Activated T-helper 17 cell treated with anti-CD3 and anti-CD28 coated beads, Interleukin-2, amount 50 U/mL, for 72 hours (primary cell): ENCODE data around the gene CERCAM. TPM values are rescaled to one million over a fixed set of nuclear protein-coding genes. Genes with fewer than 3 reads are reported as not detected.
A peak's percentile ranks its signal among the peaks of the same experiment; 100 is the strongest.
"Not testable (repeated sequence)": the region's sequence is repeated elsewhere in the genome, so short reads cannot be mapped to it uniquely, and the experiment has no call there.

Experiments used
- ATAC-seq: fragments of 150-1000 bp; cut with Tn5 transposase; replicated peaks from 2 replicates; pipeline ENCODE4 v1.10.0; 2021; ENCODE audit warnings: mild to moderate bottlenecking, moderate library complexity
- H3K27ac Mint-ChIP-seq: one replicate; pipeline ENCODE4 v1.8.0; 2022; ENCODE audit warnings: mixed read lengths
- H3K27me3 Mint-ChIP-seq: one replicate; pipeline ENCODE4 v1.8.0; 2022; ENCODE audit warnings: mixed read lengths
- H3K36me3 Mint-ChIP-seq: one replicate; pipeline ENCODE4 v1.8.0; 2022; ENCODE audit warnings: low read depth, mild to moderate bottlenecking, mixed read lengths
- H3K4me1 Mint-ChIP-seq: one replicate; pipeline ENCODE4 v1.8.0; 2022; ENCODE audit warnings: mixed read lengths
- H3K4me3 Mint-ChIP-seq: one replicate; pipeline ENCODE4 v1.8.0; 2022; ENCODE audit warnings: mild to moderate bottlenecking, mixed read lengths
- H3K9me3 Mint-ChIP-seq: one replicate; pipeline ENCODE4 v1.8.0; 2022; ENCODE audit warnings: mixed read lengths
- total RNA-seq, 2 donors: library from RNA; stranded (reverse); gene quantifications; one replicate each; pipeline ENCODE4 v1.2.3, GENCODE V29; 2022

Gene CERCAM
- total RNA-seq, 2 donors from 2014 or later: 0.56 to 1.7 TPM

GRCh38 chr9:128439273-128439672 is 18.6 kb downstream of the CERCAM start:
- no peak for ATAC-seq
- H3K27me3 Mint-ChIP-seq: no peaks in the 10 kb centered on the region
- no peaks in the 10 kb centered on the region for H3K36me3 Mint-ChIP-seq
- no peak overlapping the region for H3K4me3 Mint-ChIP-seq
- no peaks in the 10 kb centered on the region for H3K9me3 Mint-ChIP-seq
- no peak overlapping the region for H3K27ac Mint-ChIP-seq
- H3K4me1 Mint-ChIP-seq: no peaks in the 10 kb centered on the region

- no peaks in the 10 kb centered on the region for H3K36me3 Mint-ChIP-seq
- no peaks in the 10 kb centered on the region for H3K4me1 Mint-ChIP-seq
- H3K4me3 Mint-ChIP-seq: no peak overlapping the region
- no peaks in the 10 kb centered on the region for H3K9me3 Mint-ChIP-seq
- ATAC-seq: no peak
- no peaks in the 10 kb centered on the region for H3K27me3 Mint-ChIP-seq
- no peak overlapping the region for H3K27ac Mint-ChIP-seq
These were observed 21.5 kb downstream of the CERCAM start for GRCh38 chr9:128442150-128442549.

GRCh38 chr9:128446505-128446904 is 25.8 kb downstream of the CERCAM start:
- not testable (repeated sequence) for H3K27me3 Mint-ChIP-seq, H3K4me3 Mint-ChIP-seq, H3K27ac Mint-ChIP-seq, H3K4me1 Mint-ChIP-seq, ATAC-seq, H3K36me3 Mint-ChIP-seq, H3K9me3 Mint-ChIP-seq

- Mint-ChIP-seq H3K9me3 (no peaks in the 10 kb centered on the region), H3K27me3 (no peaks in the 10 kb centered on the region), H3K4me3 (no peak overlapping the region), H3K4me1 (no peaks in the 10 kb centered on the region), H3K36me3 (no peaks in the 10 kb centered on the region), H3K27ac (no peak overlapping the region)
- no peak for ATAC-seq
These were observed 28.1 kb downstream of the CERCAM start for GRCh38 chr9:128448746-128449145.

- ATAC-seq: no peak
- Mint-ChIP-seq H3K4me1 (peaks cover 5% of the 10 kb centered on the region), H3K4me3 (peak overlapping the region; percentile 87), H3K9me3 (no peaks in the 10 kb centered on the region), H3K27ac (peak overlapping the region; percentile 26), H3K27me3 (no peaks in the 10 kb centered on the region), H3K36me3 (peaks cover 11% of the 10 kb centered on the region)
These were observed 34.3 kb downstream of the CERCAM start for GRCh38 chr9:128454991-128455390.

GRCh38 chr9:128455849-128456612 is 35.4 kb downstream of the CERCAM start, which contains the start of gene ODF2:
Gene ODF2 (plus strand): TSS chr9:128456006. CDS start chr9:128456092, 86 bp downstream.
- peak; percentile 94 for ATAC-seq
- peak within 1 kb of the TSS; percentile 81 for H3K27ac Mint-ChIP-seq
- peak within 1 kb of the TSS; percentile 87 for H3K4me3 Mint-ChIP-seq
- peaks cover 22% of the 10 kb centered on the region for H3K36me3 Mint-ChIP-seq
- H3K27me3 Mint-ChIP-seq: no peaks in the 10 kb centered on the region
- no peaks in the 10 kb centered on the region for H3K9me3 Mint-ChIP-seq
- peaks cover 5% of the 10 kb centered on the region for H3K4me1 Mint-ChIP-seq

- ATAC-seq: peak; percentile 76
- H3K9me3 Mint-ChIP-seq: no peaks in the 10 kb centered on the region
These were observed 36.0 kb downstream of the CERCAM start for GRCh38 chr9:128456613-128457061.

GRCh38 chr9:128457207-128457606 is 36.5 kb downstream of the CERCAM start:
- peaks cover 5% of the 10 kb centered on the region for H3K4me1 Mint-ChIP-seq
- peak overlapping the region; percentile 81 for H3K27ac Mint-ChIP-seq
- H3K27me3 Mint-ChIP-seq: no peaks in the 10 kb centered on the region
- no peaks in the 10 kb centered on the region for H3K9me3 Mint-ChIP-seq
- peaks cover 33% of the 10 kb centered on the region for H3K36me3 Mint-ChIP-seq
- peak overlapping the region; percentile 87 for H3K4me3 Mint-ChIP-seq
- no peak for ATAC-seq

More at GRCh38 chr9:128456613-128457061, 36.0 kb downstream of the CERCAM start:
- H3K36me3 Mint-ChIP-seq: peaks cover 28% of the 10 kb centered on the region
- peak overlapping the region; percentile 87 for H3K4me3 Mint-ChIP-seq
- no peaks in the 10 kb centered on the region for H3K27me3 Mint-ChIP-seq
- H3K27ac Mint-ChIP-seq: peak overlapping the region; percentile 81
- H3K4me1 Mint-ChIP-seq: peaks cover 5% of the 10 kb centered on the region

GRCh38 chr9:128459011-128459410 is 38.4 kb downstream of the CERCAM start:
- Mint-ChIP-seq H3K4me3 (no peak overlapping the region), H3K27ac (no peak overlapping the region), H3K4me1 (peaks cover 5% of the 10 kb centered on the region), H3K27me3 (no peaks in the 10 kb centered on the region), H3K36me3 (peaks cover 51% of the 10 kb centered on the region), H3K9me3 (no peaks in the 10 kb centered on the region)
- ATAC-seq: no peak

- H3K27me3 Mint-ChIP-seq: no peaks in the 10 kb centered on the region
- ATAC-seq: no peak
- H3K4me3 Mint-ChIP-seq: no peak overlapping the region
- no peak overlapping the region for H3K27ac Mint-ChIP-seq
- no peaks in the 10 kb centered on the region for H3K9me3 Mint-ChIP-seq
- H3K4me1 Mint-ChIP-seq: no peaks in the 10 kb centered on the region
- peaks cover 66% of the 10 kb centered on the region for H3K36me3 Mint-ChIP-seq
These were observed 48.4 kb downstream of the CERCAM start for GRCh38 chr9:128469070-128469469.

GRCh38 chr9:128470560-128470959 is 49.9 kb downstream of the CERCAM start:
- Mint-ChIP-seq H3K9me3 (no peaks in the 10 kb centered on the region), H3K4me1 (no peaks in the 10 kb centered on the region), H3K27me3 (no peaks in the 10 kb centered on the region), H3K36me3 (peaks cover 78% of the 10 kb centered on the region), H3K4me3 (no peak overlapping the region), H3K27ac (peak overlapping the region; percentile 17)
- no peak for ATAC-seq

- Mint-ChIP-seq H3K27me3 (no peaks in the 10 kb centered on the region), H3K27ac (peak overlapping the region; percentile 57), H3K36me3 (peaks cover 87% of the 10 kb centered on the region), H3K4me3 (no peak overlapping the region), H3K9me3 (no peaks in the 10 kb centered on the region), H3K4me1 (no peaks in the 10 kb centered on the region)
- no peak for ATAC-seq
These were observed 52.4 kb downstream of the CERCAM start for GRCh38 chr9:128473104-128473503.

GRCh38 chr9:128475867-128476266 is 55.2 kb downstream of the CERCAM start:
- H3K9me3 Mint-ChIP-seq: no peaks in the 10 kb centered on the region
- no peaks in the 10 kb centered on the region for H3K4me1 Mint-ChIP-seq
- no peaks in the 10 kb centered on the region for H3K27me3 Mint-ChIP-seq
- ATAC-seq: no peak
- H3K36me3 Mint-ChIP-seq: peaks cover 88% of the 10 kb centered on the region
- no peak overlapping the region for H3K4me3 Mint-ChIP-seq
- no peak overlapping the region for H3K27ac Mint-ChIP-seq

GRCh38 chr9:128479262-128479661 is 58.6 kb downstream of the CERCAM start:
- Mint-ChIP-seq H3K4me3 (no peak overlapping the region), H3K4me1 (no peaks in the 10 kb centered on the region), H3K27ac (peak overlapping the region; percentile 57), H3K27me3 (no peaks in the 10 kb centered on the region), H3K36me3 (peaks cover 87% of the 10 kb centered on the region), H3K9me3 (no peaks in the 10 kb centered on the region)
- no peak for ATAC-seq

GRCh38 chr9:128481561-128481960 is 60.9 kb downstream of the CERCAM start:
- Mint-ChIP-seq H3K4me1 (no peaks in the 10 kb centered on the region), H3K36me3 (peaks cover 81% of the 10 kb centered on the region), H3K9me3 (no peaks in the 10 kb centered on the region), H3K27me3 (no peaks in the 10 kb centered on the region), H3K27ac (peak overlapping the region; percentile 9), H3K4me3 (no peak overlapping the region)
- ATAC-seq: no peak
